Fibroblast of lung (primary cell): ENCODE results near the gene ZNF775.

ENCODE experiments used
- CTCF ChIP-seq, 2 donors: IDR thresholded peaks in 1 of 2; conservative IDR thresholded peaks in 1 of 2; 1 replicate in 1 of 2; 2 replicates in 1 of 2; pipeline ENCODE4 v1.5.1; 2011 to 2012; ENCODE audit warnings: low read length in 2 of 2, control low read depth in 1 of 2, inconsistent platforms in 1 of 2, low read depth in 1 of 2, mild to moderate bottlenecking in 1 of 2
- EZH2 ChIP-seq: IDR thresholded peaks from 2 replicates; pipeline ENCODE4 v1.5.1; 2012; ENCODE audit warnings: low read length, control low read depth, mild to moderate bottlenecking; ENCODE audit errors: missing control alignments

- TF ChIP-seq CTCF (conservative IDR thresholded peaks at IDR 0.05 in 1 of 2, IDR thresholded peaks at IDR 0.05 in 1 of 2; ENCODE audit: low read depth in 1 of 2, low read length in 2 of 2) (no peak), EZH2 (no peak)
These were observed 33.7 kb downstream of the ZNF775 start for GRCh38 chr7:150412518-150413488.
